Stimulated activated CD8-positive, alpha-beta memory T cell treated with anti-CD3 and anti-CD28 coated beads, Interleukin-12 subunit alpha, Interleukin-12 subunit beta, amount 100 ng/mL, for 1 hour (primary cell): Measurements from ENCODE around the gene TTC7B.

ENCODE experiments used
- DNase-seq: peaks from one replicate; pipeline ENCODE4 v3.0.0-alpha.2; 2020; ENCODE audit warnings: low read depth

The TTC7B gene

DNA sequence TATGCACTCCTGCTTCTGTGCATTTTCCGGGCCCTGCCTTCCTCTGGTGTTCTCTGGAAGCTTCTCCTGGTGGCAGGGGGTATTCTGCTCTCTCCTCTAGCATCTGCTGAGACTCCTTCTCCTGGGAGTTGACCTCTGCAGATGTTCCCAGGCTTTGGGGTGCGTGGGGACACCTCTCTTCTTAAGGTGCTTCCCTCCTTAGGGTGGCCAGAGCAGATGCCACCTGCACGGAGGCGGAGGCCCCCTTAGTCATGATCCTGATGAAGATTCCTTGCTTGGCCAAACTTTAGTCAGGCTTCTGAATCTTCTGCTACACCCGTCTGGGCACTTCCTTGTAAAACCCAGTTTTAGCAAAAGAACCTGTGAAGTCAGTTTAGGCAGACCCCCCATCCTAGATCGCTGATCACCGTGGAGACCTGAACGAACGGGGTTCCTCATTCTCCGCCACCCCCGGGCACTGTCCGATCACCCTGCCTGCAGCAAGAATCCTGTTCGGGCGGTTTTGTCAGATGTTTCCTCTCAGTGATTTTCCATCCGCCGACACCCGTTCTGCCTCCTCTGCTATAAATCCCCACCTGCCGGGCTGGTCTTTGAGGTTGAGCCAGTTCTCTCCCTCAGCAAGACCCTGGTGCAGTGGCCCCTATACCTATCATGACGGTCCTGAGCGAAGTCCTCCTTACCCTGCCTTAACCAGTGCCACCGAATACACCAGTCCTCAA lies 307.5 kb downstream of the TTC7B start:
- no peak for DNase-seq

DNA sequence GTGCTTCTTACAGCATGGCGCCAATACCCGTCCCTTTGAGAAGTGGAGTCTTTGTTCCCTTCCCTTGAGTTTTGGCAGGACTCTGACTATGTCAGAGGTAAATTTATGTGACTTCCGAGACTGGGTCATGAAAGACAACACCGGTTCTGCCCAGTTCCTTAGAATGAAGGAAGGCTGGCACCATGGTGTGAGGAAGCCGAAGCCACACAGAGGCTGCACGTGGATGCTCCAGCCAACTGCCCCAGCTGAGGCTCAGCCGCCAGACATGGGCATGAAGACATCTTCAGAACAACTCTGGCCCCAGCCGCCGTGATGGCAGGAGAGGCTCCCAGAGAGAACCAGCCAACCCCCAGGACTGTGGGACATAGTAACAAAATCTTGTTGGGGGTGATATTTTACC lies 308.2 kb downstream of the TTC7B start:
- DNase-seq = no peak

DNA sequence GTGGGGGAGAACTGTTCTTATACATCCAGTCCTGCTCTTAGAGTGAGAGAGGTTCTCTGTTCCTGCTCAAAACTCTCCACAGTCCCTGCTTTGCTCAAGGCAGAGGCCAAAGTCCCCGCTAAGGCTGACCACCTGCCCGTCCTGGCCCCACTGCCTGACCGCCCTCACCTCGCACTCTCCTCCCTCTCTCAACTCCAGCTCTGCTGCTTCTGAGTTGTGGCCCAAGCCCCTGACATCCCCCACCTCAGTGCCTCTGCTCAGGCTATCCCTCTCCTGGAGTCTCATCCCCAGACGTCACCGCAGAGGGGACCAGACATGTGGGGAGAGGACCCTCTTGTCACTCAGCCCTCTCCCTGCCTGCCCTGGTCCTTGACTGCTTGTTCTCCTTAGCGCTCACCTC lies 308.8 kb downstream of the TTC7B start:
- DNase-seq = no peak

DNA sequence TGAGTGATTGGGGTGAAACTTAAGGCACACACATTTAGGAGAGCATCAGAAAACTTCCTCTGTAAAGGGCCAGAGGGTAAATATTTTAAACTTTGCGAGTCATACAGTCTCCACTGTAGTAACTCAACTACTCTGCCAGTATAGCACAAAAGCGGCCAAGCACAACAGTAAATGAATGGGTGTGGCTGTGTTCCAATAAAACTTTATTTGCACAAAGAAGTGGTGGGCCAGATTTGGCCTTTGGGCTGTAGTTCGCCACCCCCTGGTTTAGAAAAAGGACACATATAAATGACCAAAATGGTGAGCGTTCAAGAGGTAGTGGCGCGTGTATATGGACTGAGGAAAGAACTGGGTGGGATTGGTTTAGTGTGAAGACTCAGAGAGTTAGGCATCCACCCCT lies 309.5 kb downstream of the TTC7B start:
- DNase-seq = no peak

DNA sequence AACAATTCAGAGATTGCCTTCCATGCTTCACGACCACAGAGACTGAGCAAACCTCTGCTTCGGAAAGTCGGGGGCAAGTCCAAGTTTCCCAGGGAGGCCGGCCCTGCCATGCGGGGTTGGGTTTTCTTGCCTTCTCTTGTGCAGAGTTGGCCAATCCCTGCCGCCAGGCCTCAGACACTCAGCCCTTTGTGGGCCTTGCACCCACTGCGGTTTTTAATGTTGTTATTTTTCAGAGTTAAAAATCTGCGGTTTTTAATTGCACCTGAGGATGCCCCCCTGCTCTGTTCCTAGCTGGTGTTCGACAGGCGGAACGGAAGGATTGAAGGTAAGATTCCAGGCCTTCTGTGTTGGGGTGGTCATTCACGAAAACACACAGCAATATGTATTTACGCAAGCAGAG lies 310.7 kb downstream of the TTC7B start:
- no peak for DNase-seq

DNA sequence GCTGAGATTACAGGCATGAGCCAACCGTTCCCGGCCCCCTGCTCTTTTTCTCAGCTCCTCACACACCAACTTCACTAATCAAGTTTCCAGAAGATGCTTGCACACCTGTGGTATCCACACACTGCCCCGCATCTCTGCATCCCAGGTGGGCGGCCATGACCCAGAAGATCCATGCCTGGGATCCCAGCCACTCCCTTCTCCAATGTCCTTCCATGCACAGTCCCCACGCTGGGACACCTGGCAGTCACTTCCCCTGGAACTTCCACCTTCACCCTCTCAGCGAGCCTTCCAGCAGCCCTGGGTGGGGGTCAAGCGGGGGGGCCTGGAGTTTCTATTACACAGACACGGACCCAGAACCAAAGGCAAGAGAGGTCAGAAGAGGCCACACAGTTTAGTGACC lies 311.6 kb downstream of the TTC7B start:
- no peak for DNase-seq

DNA sequence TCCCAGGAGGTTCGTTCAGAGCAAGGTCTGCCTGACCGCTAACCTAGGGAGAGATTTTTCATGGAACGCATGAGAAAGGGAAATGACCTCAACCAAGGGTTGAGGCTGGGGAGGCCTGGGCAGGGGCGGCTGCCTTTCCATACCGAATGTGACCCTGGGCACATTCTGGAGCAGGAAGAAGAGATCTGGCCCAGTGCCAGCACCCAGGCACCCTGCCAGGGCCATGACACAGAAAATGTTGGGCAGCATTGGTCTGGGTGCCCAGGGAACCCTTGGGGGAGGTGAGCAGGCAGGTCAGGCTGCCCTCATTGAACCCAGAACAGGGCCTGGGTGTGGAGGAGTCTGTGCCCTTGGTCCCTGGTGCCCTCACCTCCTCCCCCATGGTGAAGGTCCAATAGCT lies 312.6 kb downstream of the TTC7B start:
- no peak for DNase-seq

DNA sequence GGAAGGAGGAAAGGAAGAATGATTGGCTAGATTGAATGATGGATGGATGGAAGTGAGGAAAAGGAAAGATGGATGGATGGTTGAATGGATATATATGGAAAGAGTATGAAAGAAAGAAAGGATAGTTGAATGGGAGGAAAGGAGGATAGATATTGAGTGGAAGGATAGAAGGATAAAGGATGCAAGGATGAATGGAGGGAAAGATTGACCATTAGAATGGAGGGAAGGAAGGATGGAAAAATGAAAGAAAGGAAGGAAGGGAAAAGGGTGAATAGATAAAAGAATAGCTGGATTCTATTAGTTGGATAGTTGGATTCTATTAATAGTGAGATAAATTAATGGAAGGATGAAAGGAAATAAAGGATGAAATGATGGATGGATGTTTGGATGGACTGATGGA lies 313.5 kb downstream of the TTC7B start:
- no peak for DNase-seq

DNA sequence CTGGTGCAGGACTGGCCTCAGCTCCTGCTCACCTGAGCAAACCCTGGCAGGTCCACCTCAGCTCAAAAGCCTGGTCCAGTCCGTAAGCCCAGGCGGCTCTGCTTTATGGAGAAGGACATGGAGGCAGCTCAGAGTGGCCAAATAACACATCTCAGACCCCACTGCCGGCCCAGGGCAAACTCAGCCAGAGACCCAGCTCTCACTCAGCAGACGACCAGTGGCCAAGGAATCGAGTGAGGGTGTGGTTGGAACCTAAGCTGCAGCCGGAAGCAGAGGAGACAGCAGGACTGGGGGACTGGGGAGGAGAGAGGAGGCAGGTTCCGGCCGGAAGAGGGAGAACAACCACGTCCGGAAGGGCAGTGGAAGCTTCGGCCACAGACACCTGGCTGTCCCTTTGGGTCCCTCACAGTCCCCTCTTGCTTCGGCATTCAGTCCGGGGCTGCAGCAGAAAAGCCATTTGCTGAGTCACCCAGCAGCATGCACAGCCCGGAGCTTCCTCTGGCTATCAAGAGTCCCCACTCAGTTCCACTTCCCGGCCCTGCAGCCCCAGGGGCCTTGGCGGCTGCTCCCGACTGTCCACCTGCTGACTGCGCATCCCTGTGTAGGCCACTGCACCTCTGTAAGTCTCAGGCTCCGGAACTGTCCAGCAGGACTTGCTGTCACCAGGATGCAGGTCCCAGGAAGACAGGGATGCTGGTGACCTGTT lies 315.4 kb downstream of the TTC7B start:
- DNase-seq = no peak

DNA sequence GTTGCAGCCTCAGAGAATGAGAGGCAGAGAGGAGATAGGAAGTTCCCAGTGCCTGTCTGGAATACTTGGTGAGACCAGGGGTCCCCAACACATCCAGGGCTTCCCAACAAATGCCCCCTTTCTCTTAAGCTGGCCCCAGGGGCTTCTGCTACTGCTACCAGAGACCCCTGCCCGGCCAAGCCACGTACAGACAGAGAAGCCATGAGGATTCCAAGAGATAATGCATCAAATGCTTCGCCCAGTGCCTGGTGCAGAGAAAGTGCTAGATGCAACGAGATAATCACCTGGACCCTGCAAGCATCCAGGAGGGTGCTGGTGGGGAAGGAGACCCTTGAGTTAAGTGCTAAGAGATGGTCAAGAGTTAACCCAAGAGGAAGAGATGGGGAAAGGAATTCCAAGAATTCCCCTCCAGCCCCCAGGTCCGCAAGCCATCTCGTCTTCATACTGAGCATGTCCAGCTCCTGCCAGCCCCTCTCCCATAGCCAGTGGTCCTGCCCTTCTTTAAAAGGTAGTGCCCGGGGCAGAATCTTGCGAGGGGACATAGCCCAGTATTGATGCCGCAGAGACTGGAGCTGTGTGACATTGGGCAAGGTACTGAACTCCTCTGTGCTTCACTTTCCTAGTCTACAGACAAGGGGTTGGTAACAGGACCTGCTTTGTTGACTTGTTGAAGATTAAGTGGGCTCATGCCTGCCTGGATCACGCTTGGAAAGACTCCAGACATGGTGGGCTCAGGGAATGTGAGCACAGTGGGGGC lies 316.1 kb downstream of the TTC7B start:
- DNase-seq = no peak

DNA sequence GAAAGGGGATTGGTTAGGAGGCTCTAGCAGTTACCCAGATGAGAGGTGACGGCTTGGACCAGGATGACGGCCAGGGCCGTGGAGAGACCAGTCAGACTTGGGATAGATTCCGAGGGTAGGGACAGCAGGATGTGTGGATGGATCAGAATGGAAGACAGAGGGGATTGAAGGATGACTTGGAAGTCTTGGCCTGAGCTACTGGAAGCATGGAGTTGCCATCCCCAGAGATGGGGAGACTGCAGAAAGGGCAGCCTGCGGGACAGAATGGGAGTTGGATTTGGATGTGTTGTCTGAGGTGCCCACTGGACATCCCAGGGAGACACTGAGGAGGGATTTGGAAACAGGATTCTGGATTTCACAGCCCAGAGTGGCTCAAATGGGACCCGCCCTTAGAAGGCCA lies 317.1 kb downstream of the TTC7B start:
- DNase-seq = no peak

DNA sequence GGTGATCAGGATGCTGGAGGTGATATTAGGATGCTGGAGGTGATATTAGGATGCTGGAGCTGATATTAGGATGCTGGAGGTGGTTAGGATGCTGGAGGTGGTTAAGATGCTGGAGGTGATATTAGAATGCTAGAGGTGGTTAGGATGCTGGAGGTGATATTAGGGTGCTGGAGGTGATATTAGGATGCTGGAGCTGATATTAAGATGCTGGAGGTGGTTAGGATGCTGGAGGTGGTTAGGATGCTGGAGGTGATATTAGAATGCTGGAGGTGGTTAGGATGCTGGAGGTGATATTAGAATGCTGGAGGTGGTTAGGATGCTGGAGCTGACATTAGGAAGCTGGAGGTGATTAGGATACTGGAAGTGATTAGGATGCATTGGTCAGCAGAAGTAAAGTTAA lies 318.0 kb downstream of the TTC7B start:
- DNase-seq = no peak

DNA sequence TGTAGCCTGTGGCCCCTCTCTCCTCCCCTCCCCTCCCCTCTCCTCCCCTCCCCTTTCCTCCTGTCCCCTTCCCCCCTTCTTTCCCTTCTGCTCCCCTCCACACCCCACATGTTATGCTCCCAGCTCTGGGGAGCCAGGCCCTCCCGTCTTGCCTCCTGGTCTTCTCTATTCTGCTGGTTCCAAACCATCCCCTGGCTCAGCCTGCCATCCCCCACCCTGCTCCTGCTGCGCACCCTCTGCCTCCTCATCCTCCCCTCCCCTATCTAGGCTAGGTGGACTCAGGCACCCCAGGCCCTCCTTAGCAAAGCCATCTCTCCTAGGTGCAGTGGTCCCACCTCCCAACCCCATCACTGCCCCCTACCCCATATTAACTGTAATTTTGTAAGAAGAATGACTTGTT lies 319.9 kb downstream of the TTC7B start:
- DNase-seq = no peak

DNA sequence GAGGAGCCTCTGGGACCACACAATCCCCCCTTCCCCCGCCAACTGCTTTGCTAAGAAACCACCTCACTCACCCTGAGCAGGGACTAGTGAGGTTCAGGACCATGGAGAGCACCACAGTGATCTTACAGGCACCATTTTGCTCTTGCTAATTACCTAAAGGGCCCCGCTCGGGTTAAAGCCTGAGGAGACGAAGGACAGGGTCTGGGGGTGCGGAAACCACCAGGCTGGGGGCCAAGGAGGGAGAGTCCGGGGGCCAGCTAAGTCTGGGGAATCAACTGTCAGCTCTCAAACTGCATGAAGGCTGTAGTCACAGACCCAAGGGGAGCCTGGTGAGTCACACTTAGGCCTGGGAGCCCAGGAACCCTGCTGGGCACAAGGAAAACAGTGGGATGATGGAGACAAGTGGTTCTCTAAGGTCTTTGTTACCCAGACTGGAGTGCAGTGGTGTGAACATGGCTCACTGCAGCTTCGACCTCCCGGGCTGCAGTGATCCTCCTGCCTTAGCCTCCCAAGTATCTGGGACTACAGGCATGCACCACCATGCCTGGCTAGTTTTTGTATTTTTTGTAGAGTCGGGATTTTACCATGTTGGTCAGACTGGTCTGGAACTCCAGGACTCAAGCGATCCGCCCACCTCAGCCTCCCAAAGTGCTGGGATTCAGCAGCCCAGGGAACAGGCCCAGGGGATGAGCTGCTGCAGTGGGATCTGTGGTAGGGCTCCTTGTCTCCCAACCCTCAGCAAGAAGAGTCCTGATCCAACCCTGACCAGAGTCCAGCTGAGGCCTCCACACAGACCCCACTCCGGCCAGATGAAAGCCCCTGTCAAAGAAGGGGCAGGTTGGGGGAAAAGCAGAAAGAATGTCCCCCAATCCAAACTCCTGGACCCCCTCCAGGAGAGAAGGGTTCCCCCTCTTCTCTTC lies 320.6 kb downstream of the TTC7B start:
- DNase-seq = peak; percentile 25

DNA sequence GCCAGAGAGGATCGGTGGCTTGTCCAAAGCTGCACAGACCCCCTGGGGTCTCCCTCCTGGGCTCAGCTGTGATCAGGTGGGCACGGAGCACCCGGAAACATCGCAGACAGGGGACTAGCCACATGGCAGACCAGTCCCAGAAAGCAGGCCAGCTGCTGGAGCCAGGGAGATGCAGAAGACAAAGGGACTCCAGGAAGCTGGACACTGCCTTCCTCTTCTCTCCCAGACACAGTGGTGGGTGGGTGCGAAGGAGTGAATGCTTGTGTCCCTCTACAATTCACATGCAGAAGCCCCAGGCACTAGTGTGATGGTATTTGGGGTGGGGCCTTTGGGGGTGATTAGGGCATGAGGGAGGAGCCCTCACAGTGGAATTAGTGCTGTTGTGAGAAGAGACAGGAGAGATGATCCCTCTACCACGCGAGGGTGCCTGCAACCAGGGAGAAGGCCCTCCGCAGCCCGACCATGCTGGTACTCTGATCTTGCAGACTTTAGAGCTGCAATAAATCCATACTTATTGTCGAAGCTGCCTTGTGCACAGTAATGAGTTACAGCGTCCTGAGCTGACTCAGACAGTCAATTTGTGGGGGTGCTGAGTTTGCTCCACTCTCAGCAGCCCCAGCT lies 324.2 kb downstream of the TTC7B start:
- no peak for DNase-seq

DNA sequence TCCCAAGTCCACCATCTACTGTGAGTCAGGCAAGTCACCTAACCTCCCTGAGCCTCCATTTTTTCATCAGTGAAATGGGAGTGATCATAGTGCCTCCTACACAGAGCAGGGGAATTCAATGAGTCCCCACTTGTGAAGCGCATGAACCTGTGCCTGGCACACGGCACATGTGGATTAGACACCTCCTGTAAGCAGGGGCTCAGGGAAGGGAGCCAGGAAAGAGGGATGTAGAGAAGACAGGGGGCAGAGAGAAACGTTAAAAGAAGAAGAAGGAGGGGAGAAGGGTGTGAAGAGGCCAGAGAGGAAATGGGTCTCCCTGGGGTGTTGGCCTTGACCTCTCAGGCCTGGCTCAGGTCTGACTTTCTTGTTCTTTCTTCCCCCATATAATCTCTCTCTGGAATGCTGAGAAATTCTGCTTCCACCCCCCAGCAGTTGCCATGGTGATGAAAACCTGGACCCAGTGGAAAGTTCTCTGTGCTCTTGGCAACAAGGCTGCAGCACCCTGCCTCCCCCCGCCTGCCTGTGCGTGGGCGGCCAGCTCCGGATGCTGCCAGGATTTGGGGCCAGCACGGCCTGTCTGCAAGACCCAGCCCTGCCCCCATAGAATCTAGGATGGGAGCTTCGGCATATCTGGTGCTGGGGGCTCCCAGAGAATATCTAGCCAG lies 324.9 kb downstream of the TTC7B start:
- DNase-seq = no peak

DNA sequence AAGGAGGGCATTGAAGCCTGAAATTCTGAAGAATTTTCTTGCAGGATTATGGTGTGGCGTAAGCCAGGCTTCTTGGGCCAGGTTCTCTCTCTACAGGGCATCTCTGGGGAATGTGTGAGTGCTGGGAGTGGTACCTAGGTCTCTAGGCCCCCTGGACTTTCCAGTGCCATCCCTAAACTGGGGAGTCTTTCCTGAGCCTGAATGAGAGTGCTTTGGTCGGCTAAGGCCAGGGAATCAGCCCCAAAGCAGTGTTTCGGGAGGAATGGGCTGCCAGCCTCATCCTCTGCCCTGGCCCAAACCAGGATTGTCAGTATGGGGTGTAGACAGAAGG lies 325.5 kb downstream of the TTC7B start:
- no peak for DNase-seq

DNA sequence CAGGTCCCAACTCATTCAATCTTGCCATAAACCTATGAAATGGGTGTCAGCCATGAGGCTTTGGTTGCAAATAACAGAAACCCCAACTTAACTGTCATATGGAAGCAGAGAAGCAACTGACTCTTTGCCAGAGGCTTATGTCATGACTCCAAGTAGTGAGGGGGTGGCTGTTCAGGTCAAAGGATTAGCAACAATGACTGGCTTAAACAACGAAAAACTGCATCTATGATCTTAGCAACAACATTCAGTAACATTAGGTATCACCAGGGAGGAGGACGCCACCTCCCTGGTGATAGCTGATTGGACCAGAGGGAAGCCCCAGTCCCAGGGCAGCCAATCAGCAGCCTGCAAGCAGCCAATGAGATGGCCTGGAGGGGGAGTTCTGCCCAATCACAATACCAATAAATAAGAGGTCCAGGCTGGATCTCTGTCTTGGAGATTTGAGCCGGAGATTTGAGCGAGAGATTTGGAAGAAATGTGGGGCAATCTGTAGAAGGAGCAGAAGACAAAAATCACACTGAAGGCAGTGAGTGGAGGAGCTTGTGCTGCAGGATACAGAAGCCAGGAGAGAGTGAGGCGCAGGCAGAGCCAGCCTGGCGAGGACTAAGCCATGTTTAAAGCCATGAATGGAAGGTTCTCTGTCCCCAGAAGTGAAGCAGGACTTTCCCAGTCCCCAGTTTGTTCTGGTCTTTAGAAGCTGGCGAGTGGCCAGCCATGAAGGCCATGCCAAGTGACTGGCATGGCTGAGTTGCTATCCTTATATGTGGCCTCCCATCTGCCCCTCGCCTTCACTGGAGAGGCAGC lies 326.1 kb downstream of the TTC7B start:
- no peak for DNase-seq

DNA sequence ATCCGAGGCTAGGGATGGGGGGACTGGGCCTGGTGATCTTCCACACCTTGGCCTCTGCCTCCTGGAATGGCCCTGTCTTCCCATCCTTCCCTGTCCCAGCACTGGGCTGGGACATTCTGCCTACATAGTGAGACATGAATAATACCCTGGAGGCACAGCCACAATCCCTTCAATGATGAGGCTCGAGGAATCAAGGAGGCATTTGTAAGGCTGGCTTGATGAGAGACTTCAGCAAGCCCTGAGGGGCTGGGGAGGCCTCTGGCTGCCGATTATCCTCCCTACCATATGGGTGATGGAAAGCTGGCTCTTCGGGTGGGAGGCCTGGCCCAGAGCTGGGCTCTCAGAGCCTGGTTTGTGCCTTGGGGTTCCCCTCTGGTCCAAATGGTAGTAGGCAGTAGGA lies 326.9 kb downstream of the TTC7B start:
- no peak for DNase-seq

DNA sequence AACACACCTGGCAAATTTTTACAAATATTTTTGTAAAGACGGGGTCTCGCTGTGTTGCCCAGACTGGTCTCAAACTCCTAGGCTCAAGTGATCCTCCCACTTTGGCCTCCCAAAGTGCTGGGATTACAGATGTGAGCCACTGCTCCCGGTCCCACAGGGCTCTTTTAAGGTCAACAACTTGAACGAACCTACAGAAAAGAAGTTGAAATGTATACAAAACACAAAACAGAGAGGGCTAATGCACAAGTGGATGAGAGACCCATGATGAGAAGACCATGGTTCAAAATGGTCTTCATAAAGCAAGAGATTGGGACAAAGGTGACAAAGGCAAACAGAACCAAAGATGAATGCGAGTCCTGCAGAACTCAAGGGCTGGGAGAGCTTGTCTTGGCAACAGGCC lies 328.0 kb downstream of the TTC7B start:
- no peak for DNase-seq
